ENCODE results near the gene GABBR1.

GRCh38 chr6:29630315-29630714 lies 2.7 kb downstream of the GABBR1 start:
- TF ChIP-seq CTCF (IDR thresholded peaks at IDR 0.05), result no peak
- no peak for TF ChIP-seq MAX (IDR thresholded peaks at IDR 0.05; ENCODE audit: low read depth)
- no peak for TF ChIP-seq RCOR1 (IDR thresholded peaks at IDR 0.05; ENCODE audit: low read length)
- no peak for TF ChIP-seq POLR2AphosphoS5 (IDR thresholded peaks at IDR 0.05; ENCODE audit: low read depth, low read length)
- TF ChIP-seq USF2 (IDR thresholded peaks at IDR 0.05; ENCODE audit: borderline replicate concordance, low read depth, low read length), result no peak
- TF ChIP-seq GATA2 (CRISPR knock-in tag; IDR thresholded peaks at IDR 0.05), result no peak
- no peak for TF ChIP-seq PBX3 (IDR thresholded peaks at IDR 0.05)
- no peak for TF ChIP-seq JUND (IDR thresholded peaks at IDR 0.05)
- TF ChIP-seq TEAD4 (IDR thresholded peaks at IDR 0.05; ENCODE audit: borderline replicate concordance, insufficient read depth), result no peak
- TF ChIP-seq EZH2phosphoT487 (IDR thresholded peaks at IDR 0.05; ENCODE audit: borderline replicate concordance, low read depth), result no peak
- no peak for TF ChIP-seq TCF12 (IDR thresholded peaks at IDR 0.05)
- TF ChIP-seq EP300 (IDR thresholded peaks at IDR 0.05; ENCODE audit: borderline replicate concordance in 1 of 2, low read depth in 1 of 2, low read length in 1 of 2), result no peak
- no peak for TF ChIP-seq MEF2A (IDR thresholded peaks at IDR 0.05; ENCODE audit: borderline replicate concordance, low read depth)
